CD4-positive, alpha-beta T cell treated with Interleukin-10 for 1 hour (primary cell): ENCODE results near the gene SETBP1.
"Not testable (repeated sequence)": the region's sequence is repeated elsewhere in the genome, so short reads cannot be mapped to it uniquely, and the experiment has no call there.

ENCODE experiments used
- DNase-seq: peaks from one replicate; pipeline ENCODE4 v3.0.0-alpha.2; 2020

Gene SETBP1

DNA sequence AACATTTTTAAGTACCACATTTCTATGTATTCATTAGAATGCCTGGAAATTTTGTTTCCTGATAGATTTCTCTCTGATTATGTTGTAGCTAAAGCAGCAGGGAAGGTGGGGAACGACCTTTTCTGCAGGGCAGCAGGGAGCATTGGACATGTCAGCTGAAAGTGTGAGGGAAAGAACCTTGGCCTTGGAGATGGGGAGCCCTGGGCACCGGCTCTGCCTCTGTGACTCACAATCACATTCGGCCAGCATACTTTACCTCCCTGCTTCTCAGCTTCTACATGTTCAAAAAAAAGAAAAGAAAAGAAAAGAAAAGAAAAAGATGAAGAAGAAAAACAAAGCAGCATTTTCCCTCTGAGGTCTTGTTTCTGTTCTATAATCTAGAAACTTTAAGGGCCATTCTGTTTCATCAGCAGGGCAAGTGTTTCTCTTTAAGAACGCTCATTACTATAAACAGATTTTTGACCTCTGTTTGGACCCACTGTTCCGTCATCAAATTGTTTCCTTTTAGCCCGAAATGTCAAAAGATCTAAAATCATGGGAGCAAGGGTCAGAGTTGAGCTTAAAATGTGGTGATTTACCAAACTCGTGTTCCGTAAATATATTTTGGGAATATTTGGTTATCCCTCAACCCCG is 27.9 kb downstream of the SETBP1 start:
- DNase-seq: no peak

DNA sequence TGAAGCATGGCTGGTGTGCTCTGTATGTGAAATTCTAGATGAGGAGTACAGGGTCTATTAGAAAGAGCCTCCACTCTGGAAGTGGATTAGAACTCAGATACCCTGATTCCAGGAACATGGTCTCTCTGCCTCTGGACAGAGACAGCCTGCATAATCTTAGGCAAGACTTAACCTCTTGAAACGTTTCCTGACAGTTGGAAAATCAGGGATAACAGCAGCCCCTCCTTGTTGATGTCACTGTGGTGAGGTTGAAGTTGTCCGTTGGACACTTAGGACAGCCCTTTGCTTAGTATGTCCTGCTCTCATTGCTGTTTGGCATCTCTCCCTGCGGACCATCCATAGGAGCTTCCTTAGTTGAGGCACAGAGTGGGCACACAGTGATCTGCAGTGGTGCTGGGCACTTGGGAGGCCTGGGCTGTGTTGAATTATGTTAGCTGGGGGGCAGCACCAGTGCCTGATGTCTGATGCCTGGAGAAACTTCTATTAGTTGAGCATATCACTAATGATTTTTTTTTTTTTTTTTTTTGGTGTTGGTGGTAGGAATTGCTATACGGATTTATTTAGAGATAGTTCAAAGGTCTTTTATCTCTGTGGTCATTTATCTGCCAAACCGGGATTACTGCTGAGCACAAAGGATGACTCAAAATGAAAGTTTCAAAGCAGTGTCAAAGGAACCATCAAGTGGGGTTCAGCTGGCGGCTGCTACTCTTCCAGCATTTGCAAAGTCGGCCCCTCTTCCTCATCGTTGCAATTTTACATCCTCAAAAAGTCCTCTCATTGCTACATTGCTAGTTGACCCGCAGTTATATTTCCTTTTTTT is 28.8 kb downstream of the SETBP1 start:
- peak; percentile 12 for DNase-seq

GRCh38 chr18:44710931-44711330 is 30.2 kb downstream of the SETBP1 start:
- no peak for DNase-seq

- DNase-seq: no peak
These were observed 31.3 kb downstream of the SETBP1 start for GRCh38 chr18:44712025-44712424.

DNA sequence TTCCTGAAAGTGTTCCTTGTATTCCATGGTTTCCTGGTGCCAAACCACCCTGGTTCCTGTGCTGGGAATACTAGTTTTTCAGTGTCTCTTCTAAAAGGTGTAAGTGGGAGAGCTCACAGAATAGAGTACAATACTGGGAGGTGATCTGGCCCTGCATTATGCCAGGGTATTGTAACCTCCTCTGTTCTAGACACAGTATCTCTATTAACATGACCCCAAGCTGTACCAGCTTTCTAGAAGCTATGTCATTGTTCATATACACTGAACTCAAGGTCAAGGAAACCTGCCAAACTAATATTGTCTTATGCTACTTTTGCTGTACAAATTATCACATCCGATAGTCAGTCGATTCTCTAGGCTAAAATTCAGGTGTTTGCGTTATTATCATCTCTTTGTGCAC is 32.7 kb downstream of the SETBP1 start:
- DNase-seq: no peak

DNA sequence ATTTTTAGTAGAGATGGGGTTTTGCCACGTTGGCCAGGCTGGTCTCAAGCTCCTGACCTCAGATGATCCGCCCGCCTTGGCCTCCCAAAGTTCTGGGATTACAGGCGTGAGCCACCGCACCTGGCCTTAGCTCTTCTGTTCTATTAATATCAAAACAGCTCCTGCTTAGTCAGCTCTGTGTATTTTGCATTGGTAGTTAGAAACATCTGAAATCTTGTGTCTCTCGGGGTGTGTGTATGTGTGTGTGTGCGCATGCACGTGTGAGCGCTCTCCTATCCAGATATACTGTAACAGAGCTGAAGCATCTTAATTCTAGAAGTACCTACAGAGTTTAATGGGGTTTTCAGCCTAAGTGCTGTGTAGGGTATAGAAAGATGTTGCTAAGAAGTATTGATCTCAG is 33.7 kb downstream of the SETBP1 start:
- DNase-seq: no peak

DNA sequence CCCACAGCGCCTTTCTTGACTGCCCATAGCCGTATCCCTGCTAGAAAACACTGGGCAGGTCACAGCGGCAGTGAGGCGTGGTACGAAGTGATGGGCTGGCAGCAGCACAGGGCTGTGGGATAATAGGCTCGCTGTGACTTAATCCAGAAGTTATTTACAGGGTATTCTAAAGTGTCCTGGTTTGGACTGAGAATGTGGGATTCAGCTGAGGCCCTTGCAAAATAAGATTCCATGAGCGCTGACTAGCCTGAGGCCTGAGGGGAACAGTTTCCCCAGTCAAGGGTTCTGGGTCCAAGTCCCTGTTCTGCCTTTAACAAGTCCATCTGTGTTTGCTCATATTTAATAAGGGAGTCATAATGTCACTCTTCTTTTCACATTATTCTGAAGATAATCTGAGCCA is 34.6 kb downstream of the SETBP1 start:
- DNase-seq: no peak

- DNase-seq: no peak
These were observed 35.2 kb downstream of the SETBP1 start for GRCh38 chr18:44715842-44716241.

DNA sequence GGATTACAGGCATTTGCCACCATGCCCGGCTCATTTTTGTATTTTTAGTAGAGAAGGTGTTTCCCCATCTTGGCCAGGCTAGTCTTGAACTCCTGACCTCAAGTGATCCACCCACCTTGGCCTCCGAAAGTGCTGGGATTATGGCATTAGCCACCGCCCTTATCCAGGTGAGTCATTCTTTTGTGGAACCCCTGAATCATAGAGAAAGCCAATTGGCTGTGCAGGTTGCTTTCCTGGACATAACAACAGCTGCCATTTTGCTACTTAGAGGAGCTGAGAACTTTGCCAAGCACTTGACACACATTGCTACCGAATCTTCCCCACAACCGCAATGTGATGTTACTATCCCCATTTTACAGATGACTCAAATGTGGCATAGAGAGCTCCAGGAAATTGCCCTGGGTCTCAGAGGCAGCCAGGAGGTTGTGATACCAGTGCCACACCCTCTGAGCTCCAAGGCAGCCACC is 36.0 kb downstream of the SETBP1 start:
- peak; percentile 19 for DNase-seq

DNA sequence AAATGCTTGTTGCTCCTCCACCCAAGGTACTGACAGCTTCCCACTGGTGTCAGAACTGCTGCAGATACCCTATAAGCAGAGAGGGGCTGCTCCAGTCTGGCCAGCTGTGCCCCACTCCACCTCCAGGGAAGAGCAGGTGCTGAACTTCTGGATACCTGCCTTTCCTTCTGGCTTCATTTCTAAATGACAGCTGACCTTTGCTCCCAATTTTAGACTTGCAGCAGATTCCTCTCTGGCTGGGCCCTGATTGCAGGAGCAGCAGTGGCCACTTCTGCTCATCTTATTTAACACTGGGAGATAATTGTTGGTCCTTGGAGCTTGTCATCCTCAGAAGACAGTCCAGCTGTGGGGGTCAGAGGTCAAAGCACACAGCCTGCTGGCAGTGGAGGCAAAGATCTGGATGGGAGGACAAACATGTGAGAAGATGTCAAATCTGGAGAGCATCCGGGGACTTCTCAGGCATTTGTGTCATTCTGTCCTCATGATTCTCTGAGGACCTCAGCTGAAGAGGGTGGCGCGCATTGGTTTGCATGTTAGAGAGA is 38.9 kb downstream of the SETBP1 start:
- DNase-seq: no peak

- not testable (repeated sequence) for DNase-seq
These were observed 41.1 kb downstream of the SETBP1 start for GRCh38 chr18:44721748-44722147.

- DNase-seq: peak; percentile 17
These were observed 42.7 kb downstream of the SETBP1 start for GRCh38 chr18:44723411-44723810.

- peak; percentile 28 for DNase-seq
These were observed 43.6 kb downstream of the SETBP1 start for GRCh38 chr18:44724105-44724778.

- DNase-seq: peak; percentile 83
These were observed 44.8 kb downstream of the SETBP1 start for GRCh38 chr18:44725300-44726058.

GRCh38 chr18:44726059-44726421 is 45.4 kb downstream of the SETBP1 start:
- DNase-seq: no peak

DNA sequence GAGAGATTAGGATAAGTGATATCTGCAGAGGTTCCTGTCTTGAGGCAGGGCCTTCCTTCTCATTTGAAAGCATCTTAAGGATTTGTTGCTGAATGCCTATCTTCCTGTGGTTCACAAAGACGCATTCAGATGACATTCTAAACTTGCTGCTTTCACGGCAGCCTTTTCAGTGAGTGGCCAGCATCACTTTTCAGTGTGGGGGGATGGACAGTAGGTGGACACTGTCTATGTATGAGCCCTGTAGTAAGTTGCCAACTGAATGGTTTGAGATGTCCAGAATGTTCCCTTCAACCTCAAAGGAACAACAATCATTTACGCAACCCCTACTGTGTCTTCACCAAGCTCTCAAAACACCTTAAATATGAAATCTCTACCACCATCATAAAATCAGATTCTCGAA is 46.6 kb downstream of the SETBP1 start:
- DNase-seq: no peak

- peak; percentile 61 for DNase-seq
These were observed 49.0 kb downstream of the SETBP1 start for GRCh38 chr18:44729631-44730101.

- no peak for DNase-seq
These were observed 50.3 kb downstream of the SETBP1 start for GRCh38 chr18:44730803-44731529.

DNA sequence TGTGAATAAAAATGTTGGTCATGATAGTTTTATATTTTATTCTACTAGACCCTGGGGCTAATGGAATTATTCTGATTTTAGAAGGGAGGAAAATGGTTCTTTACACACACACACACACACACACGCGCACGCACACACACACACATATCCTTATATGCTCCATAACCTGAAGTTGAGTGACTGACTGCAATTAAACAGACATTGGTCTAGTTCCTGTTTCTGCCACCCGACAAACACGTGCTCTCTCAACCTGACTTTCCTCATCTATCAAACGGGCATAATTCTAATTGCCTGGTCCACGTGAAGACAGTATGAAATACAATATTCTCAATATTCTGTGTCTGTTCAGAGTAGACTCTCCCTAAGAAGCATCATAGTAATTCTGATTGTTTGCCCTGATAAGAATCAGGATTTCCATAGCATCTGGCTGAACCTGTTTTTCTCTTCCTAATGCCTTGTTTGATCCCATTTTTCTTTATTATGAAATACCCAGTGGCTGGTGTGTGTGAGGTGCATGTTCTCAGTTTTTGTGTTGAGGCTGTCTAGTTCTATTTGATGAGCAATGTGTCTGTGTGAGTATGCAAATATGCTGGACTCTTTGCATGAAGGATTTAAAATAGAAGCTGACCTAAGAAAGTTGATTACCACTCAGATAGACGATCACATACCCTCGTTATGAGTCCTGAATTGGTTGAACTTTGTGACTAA is 51.0 kb downstream of the SETBP1 start:
- DNase-seq: no peak

DNA sequence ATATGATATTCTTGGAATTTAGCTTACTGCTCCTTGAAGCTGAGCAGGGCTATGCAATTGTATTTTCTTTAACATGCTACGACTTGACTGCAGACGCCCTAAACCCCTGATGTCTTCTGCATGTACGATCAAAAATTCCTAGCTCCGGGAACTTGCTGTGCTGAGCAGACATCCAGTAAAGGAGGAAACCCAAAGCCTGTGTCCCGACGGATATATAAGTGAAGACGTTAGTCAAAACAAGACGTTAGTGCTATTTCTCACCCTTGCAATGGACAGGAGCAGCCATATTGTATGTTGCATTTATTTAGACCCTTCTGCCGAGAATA is 51.5 kb downstream of the SETBP1 start:
- DNase-seq: no peak

DNA sequence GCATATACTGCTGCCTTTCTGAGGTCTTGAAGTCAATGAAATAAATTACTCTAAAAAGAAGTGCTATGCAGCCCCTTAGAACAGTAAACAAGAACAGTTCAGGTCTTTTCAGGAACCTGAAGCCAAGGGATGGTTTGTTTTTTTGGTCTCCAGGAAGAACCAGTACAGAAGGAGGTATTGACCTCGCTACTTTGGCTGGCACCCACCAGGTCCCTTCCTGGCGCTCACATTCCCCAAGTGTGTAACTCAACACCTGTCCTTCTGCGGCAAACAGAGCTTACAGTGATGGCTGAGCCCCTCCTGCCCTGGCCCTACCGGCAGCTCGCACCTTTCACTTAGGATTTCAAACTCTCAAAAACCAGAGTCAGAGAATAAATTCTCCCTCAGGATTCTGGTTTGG is 51.9 kb downstream of the SETBP1 start:
- no peak for DNase-seq
